Measurements from ENCODE around the gene USH1C.

Gene USH1C

GRCh38 chr11:17524221-17524620 lies 20.0 kb downstream of the USH1C start:
- no peak for TF ChIP-seq CTCF (IDR thresholded peaks at IDR 0.05; ENCODE audit: extremely low read depth, missing control alignments)
- DNase-seq (ENCODE audit: low spot score): no peak

GRCh38 chr11:17522655-17523054 lies 21.6 kb downstream of the USH1C start:
- no peak for TF ChIP-seq CTCF (IDR thresholded peaks at IDR 0.05; ENCODE audit: extremely low read depth, missing control alignments)
- no peak for DNase-seq (ENCODE audit: low spot score)

GRCh38 chr11:17521106-17521900 lies 22.9 kb downstream of the USH1C start:
- no peak for TF ChIP-seq CTCF (IDR thresholded peaks at IDR 0.05; ENCODE audit: extremely low read depth, missing control alignments)
- DNase-seq (ENCODE audit: low spot score): no peak

GRCh38 chr11:17519061-17519885 lies 24.9 kb downstream of the USH1C start:
- no peak for DNase-seq (ENCODE audit: low spot score)
- TF ChIP-seq CTCF (IDR thresholded peaks at IDR 0.05; ENCODE audit: extremely low read depth, missing control alignments): no peak

GRCh38 chr11:17518366-17518765 lies 25.9 kb downstream of the USH1C start:
- no peak for DNase-seq (ENCODE audit: low spot score)
- no peak for TF ChIP-seq CTCF (IDR thresholded peaks at IDR 0.05; ENCODE audit: extremely low read depth, missing control alignments)

- TF ChIP-seq CTCF (IDR thresholded peaks at IDR 0.05; ENCODE audit: extremely low read depth, missing control alignments): no peak
- no peak for DNase-seq (ENCODE audit: low spot score)
Observed at GRCh38 chr11:17517186-17517585, 27.0 kb downstream of the USH1C start.

GRCh38 chr11:17516551-17517150 lies 27.6 kb downstream of the USH1C start:
- no peak for TF ChIP-seq CTCF (IDR thresholded peaks at IDR 0.05; ENCODE audit: extremely low read depth, missing control alignments)
- no peak for DNase-seq (ENCODE audit: low spot score)

Data from GM20000 (cell line).